SK-N-SH treated with all-trans-retinoic acid at 6 μM for 48 hours (cell line): ENCODE results near the gene NCK2.

ENCODE experiments used
- ATAC-seq: fragments of 200-7000 bp; cut with Tn5 transposase; 3 replicates; pipeline ENCODE4 v1.9.1; 2020; ENCODE audit warnings: mild to moderate bottlenecking, moderate library complexity
- ARNTL ChIP-seq: fragments of 450-650 bp; formaldehyde crosslinking; IDR thresholded peaks from 2 replicates; pipeline ENCODE4 v1.5.0; 2020; ENCODE audit warnings: low read depth, mild to moderate bottlenecking, moderate library complexity, borderline replicate concordance
- BACH2 ChIP-seq: fragments of 250-450 bp; sonication (Bioruptor Pico); IDR thresholded peaks from 2 replicates; pipeline ENCODE4 v1.9.0; 2021; ENCODE audit warnings: mild to moderate bottlenecking, borderline replicate concordance
- CSDC2 ChIP-seq: fragments of 250-450 bp; sonication (Bioruptor Pico); IDR thresholded peaks from 2 replicates; pipeline ENCODE4 v1.5.0; 2020; ENCODE audit warnings: mild to moderate bottlenecking, moderate library complexity
- ESRRG ChIP-seq: fragments of 250-450 bp; sonication (Bioruptor Pico); IDR thresholded peaks from 2 replicates; pipeline ENCODE4 v1.6.1; 2021; ENCODE audit warnings: mild to moderate bottlenecking
- GLIS3 ChIP-seq: fragments of 250-450 bp; sonication (Bioruptor Pico); IDR thresholded peaks from 2 replicates; pipeline ENCODE4 v1.5.0; 2020; ENCODE audit warnings: mild to moderate bottlenecking, moderate library complexity
- ISL1 ChIP-seq: fragments of 250-450 bp; sonication (Bioruptor Pico); IDR thresholded peaks from 2 replicates; pipeline ENCODE4 v2.1.2; 2022; ENCODE audit warnings: mild to moderate bottlenecking, moderate library complexity
- OSR1 ChIP-seq: fragments of 250-450 bp; sonication (Bioruptor Pico); IDR thresholded peaks from 2 replicates; pipeline ENCODE4 v1.8.0; 2022; ENCODE audit warnings: moderate library complexity, mild to moderate bottlenecking, inconsistent platforms
- PPARA ChIP-seq: fragments of 250-450 bp; sonication (Bioruptor Pico); IDR thresholded peaks from 2 replicates; pipeline ENCODE4 v1.5.0; 2020; ENCODE audit warnings: mild to moderate bottlenecking, borderline replicate concordance
- RARB ChIP-seq: fragments of 250-450 bp; sonication (Bioruptor Pico); IDR thresholded peaks from 2 replicates; pipeline ENCODE4 v1.8.0; 2021; ENCODE audit warnings: mild to moderate bottlenecking, moderate library complexity
- TOX ChIP-seq: fragments of 250-450 bp; sonication (Bioruptor Pico); IDR thresholded peaks from 2 replicates; pipeline ENCODE4 v1.8.0; 2021; ENCODE audit warnings: mild to moderate bottlenecking, moderate library complexity, borderline replicate concordance
- ZC3H10 ChIP-seq: fragments of 250-450 bp; sonication (Bioruptor Pico); IDR thresholded peaks from 2 replicates; pipeline ENCODE4 v1.5.1; 2021; ENCODE audit warnings: mild to moderate bottlenecking, moderate library complexity
- ZFP3 ChIP-seq: fragments of 250-450 bp; sonication (Bioruptor Pico); IDR thresholded peaks from 2 replicates; pipeline ENCODE4 v1.5.0; 2020; ENCODE audit warnings: mild to moderate bottlenecking, moderate library complexity
- ZFP30 ChIP-seq: fragments of 450-650 bp; formaldehyde crosslinking; IDR thresholded peaks from 2 replicates; pipeline ENCODE4 v1.5.0; 2022; ENCODE audit warnings: mild to moderate bottlenecking, moderate library complexity
- ZNF565 ChIP-seq: fragments of 450-650 bp; formaldehyde crosslinking; conservative IDR thresholded peaks from 2 replicates; pipeline ENCODE4 v1.5.0; 2020; ENCODE audit warnings: low read depth, mild to moderate bottlenecking, moderate library complexity
- ZNF70 ChIP-seq: fragments of 450-650 bp; formaldehyde crosslinking; IDR thresholded peaks from 2 replicates; pipeline ENCODE4 v1.5.0; 2020; ENCODE audit warnings: mild to moderate bottlenecking, moderate library complexity
- TF ChIP-seq, protein P1 (sequence below): fragments of 250-450 bp; sonication (Bioruptor Pico); IDR thresholded peaks from 2 replicates; pipeline ENCODE4 v1.5.1; 2020; ENCODE audit warnings: low read depth, mild to moderate bottlenecking, moderate library complexity
- TF ChIP-seq, protein P2 (sequence below): fragments of 250-450 bp; sonication (Bioruptor Pico); IDR thresholded peaks from 2 replicates; pipeline ENCODE4 v1.5.1; 2021; ENCODE audit warnings: mild to moderate bottlenecking, moderate library complexity
- TF ChIP-seq, protein P3 (sequence below): fragments of 250-450 bp; sonication (Bioruptor Pico); IDR thresholded peaks from 2 replicates; pipeline ENCODE4 v1.8.0; 2021; ENCODE audit warnings: low read depth, mild to moderate bottlenecking, moderate library complexity, borderline replicate concordance
- TF ChIP-seq, protein P4 (sequence below): fragments of 250-450 bp; sonication (Bioruptor Pico); IDR thresholded peaks from 2 replicates; pipeline ENCODE4 v1.5.0; 2020; ENCODE audit warnings: mild to moderate bottlenecking, moderate library complexity
- TF ChIP-seq, protein P5 (sequence below): fragments of 250-450 bp; sonication (Bioruptor Pico); IDR thresholded peaks from 2 replicates; pipeline ENCODE4 v1.8.0; 2020; ENCODE audit warnings: mild to moderate bottlenecking, moderate library complexity, borderline replicate concordance

The NCK2 gene

DNA sequence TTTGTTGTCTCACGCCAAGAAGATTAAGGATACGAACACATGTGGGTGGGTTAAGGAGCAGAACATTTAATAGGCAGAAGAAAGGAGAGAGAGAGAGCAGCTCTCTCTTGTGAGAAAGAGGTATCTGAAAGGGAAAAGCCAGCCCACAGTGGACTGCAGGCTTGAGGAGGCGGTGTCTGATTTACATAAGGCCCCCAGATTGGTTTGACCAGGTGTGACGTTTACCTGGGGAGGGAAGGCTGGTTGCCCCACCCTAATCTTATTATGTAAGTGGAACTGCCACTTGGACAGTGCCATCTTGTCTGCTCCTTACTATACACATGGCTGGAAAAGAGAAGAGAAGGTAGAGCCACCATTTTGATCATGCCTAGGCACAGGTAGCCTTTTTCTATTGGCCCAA is 189.2 kb downstream of the NCK2 start:
- no peak for ATAC-seq
- TF ChIP-seq, protein P1, sequence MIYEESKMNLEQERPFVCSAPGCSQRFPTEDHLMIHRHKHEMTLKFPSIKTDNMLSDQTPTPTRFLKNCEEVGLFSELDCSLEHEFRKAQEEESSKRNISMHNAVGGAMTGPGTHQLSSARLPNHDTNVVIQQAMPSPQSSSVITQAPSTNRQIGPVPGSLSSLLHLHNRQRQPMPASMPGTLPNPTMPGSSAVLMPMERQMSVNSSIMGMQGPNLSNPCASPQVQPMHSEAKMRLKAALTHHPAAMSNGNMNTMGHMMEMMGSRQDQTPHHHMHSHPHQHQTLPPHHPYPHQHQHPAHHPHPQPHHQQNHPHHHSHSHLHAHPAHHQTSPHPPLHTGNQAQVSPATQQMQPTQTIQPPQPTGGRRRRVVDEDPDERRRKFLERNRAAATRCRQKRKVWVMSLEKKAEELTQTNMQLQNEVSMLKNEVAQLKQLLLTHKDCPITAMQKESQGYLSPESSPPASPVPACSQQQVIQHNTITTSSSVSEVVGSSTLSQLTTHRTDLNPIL (CRISPR knock-in tag) = no peak
- TF ChIP-seq ZFP30 (CRISPR knock-in tag) = no peak
- no peak for TF ChIP-seq ZFP3
- no peak for TF ChIP-seq PPARA

DNA sequence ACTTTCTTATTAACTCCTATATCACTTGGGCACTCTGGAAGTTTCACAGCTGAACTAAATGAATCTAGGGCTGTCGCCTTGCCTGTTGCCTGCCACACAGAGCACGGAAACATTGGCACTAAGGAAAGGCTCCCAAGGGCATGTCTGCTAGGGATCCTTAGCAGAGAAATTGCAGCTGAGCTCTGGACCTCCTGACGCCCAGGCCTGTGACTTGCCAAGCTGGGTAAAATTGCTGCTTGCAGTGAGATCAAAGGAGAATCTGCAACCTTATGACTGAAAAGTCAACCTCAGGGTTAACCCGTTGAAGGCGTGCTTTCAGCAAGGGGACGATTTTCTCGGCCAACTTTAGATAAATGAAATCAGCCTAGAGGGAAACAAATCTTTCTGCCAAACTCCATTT is 189.8 kb downstream of the NCK2 start:
- no peak for ATAC-seq
- no peak for TF ChIP-seq OSR1 (CRISPR knock-in tag)
- TF ChIP-seq BACH2 (CRISPR knock-in tag) = no peak
- TF ChIP-seq, protein P2, sequence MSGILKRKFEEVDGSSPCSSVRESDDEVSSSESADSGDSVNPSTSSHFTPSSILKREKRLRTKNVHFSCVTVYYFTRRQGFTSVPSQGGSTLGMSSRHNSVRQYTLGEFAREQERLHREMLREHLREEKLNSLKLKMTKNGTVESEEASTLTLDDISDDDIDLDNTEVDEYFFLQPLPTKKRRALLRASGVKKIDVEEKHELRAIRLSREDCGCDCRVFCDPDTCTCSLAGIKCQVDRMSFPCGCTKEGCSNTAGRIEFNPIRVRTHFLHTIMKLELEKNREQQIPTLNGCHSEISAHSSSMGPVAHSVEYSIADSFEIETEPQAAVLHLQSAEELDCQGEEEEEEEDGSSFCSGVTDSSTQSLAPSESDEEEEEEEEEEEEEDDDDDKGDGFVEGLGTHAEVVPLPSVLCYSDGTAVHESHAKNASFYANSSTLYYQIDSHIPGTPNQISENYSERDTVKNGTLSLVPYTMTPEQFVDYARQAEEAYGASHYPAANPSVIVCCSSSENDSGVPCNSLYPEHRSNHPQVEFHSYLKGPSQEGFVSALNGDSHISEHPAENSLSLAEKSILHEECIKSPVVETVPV = no peak
- TF ChIP-seq ARNTL = no peak
- no peak for TF ChIP-seq ISL1
- no peak for TF ChIP-seq ZFP3
- TF ChIP-seq ESRRG (CRISPR knock-in tag) = no peak
- no peak for TF ChIP-seq ZC3H10
- TF ChIP-seq, protein P3, sequence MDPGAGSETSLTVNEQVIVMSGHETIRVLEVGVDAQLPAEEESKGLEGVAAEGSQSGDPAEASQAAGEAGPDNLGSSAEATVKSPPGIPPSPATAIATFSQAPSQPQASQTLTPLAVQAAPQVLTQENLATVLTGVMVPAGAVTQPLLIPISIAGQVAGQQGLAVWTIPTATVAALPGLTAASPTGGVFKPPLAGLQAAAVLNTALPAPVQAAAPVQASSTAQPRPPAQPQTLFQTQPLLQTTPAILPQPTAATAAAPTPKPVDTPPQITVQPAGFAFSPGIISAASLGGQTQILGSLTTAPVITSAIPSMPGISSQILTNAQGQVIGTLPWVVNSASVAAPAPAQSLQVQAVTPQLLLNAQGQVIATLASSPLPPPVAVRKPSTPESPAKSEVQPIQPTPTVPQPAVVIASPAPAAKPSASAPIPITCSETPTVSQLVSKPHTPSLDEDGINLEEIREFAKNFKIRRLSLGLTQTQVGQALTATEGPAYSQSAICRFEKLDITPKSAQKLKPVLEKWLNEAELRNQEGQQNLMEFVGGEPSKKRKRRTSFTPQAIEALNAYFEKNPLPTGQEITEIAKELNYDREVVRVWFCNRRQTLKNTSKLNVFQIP (CRISPR knock-in tag) = no peak
- no peak for TF ChIP-seq ZFP30 (CRISPR knock-in tag)

DNA sequence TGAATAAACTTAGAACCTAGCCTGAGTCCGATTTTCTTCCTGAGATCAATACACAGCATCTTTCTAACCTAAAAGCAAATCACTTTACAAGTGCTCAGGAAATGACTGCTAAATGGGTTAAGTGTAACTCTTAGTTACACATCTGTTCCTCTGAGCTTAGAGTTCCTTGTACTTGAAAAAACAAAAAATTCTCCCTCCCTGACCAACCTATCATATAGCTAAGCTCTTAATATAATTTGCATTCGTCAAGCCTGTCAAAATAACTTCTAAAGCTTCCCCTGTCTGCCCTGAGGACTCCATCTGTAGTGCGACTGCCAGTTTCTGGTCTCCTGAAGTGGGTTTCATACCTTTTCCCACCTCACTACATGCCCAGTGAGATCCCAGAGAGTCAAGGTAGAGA is 190.4 kb downstream of the NCK2 start:
- TF ChIP-seq ZNF565 (CRISPR knock-in tag) = no peak
- no peak for TF ChIP-seq ZFP30 (CRISPR knock-in tag)
- no peak for TF ChIP-seq ESRRG (CRISPR knock-in tag)
- no peak for TF ChIP-seq ZC3H10
- TF ChIP-seq, protein P1 (CRISPR knock-in tag) = no peak
- no peak for TF ChIP-seq GLIS3 (CRISPR knock-in tag)
- TF ChIP-seq ARNTL = no peak
- TF ChIP-seq, protein P4, sequence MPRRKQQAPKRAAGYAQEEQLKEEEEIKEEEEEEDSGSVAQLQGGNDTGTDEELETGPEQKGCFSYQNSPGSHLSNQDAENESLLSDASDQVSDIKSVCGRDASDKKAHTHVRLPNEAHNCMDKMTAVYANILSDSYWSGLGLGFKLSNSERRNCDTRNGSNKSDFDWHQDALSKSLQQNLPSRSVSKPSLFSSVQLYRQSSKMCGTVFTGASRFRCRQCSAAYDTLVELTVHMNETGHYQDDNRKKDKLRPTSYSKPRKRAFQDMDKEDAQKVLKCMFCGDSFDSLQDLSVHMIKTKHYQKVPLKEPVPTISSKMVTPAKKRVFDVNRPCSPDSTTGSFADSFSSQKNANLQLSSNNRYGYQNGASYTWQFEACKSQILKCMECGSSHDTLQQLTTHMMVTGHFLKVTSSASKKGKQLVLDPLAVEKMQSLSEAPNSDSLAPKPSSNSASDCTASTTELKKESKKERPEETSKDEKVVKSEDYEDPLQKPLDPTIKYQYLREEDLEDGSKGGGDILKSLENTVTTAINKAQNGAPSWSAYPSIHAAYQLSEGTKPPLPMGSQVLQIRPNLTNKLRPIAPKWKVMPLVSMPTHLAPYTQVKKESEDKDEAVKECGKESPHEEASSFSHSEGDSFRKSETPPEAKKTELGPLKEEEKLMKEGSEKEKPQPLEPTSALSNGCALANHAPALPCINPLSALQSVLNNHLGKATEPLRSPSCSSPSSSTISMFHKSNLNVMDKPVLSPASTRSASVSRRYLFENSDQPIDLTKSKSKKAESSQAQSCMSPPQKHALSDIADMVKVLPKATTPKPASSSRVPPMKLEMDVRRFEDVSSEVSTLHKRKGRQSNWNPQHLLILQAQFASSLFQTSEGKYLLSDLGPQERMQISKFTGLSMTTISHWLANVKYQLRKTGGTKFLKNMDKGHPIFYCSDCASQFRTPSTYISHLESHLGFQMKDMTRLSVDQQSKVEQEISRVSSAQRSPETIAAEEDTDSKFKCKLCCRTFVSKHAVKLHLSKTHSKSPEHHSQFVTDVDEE (CRISPR knock-in tag) = no peak
- TF ChIP-seq, protein P3 (CRISPR knock-in tag) = no peak
- TF ChIP-seq, protein P5, sequence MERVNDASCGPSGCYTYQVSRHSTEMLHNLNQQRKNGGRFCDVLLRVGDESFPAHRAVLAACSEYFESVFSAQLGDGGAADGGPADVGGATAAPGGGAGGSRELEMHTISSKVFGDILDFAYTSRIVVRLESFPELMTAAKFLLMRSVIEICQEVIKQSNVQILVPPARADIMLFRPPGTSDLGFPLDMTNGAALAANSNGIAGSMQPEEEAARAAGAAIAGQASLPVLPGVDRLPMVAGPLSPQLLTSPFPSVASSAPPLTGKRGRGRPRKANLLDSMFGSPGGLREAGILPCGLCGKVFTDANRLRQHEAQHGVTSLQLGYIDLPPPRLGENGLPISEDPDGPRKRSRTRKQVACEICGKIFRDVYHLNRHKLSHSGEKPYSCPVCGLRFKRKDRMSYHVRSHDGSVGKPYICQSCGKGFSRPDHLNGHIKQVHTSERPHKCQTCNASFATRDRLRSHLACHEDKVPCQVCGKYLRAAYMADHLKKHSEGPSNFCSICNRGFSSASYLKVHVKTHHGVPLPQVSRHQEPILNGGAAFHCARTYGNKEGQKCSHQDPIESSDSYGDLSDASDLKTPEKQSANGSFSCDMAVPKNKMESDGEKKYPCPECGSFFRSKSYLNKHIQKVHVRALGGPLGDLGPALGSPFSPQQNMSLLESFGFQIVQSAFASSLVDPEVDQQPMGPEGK (CRISPR knock-in tag) = no peak
- no peak for TF ChIP-seq ZNF70
- TF ChIP-seq TOX (CRISPR knock-in tag) = no peak
- TF ChIP-seq OSR1 (CRISPR knock-in tag) = no peak
- no peak for TF ChIP-seq CSDC2 (CRISPR knock-in tag)
- TF ChIP-seq RARB = no peak
- TF ChIP-seq, protein P2 = no peak
- no peak for TF ChIP-seq BACH2 (CRISPR knock-in tag)
- ATAC-seq = no peak
